ENCODE results near the gene PDE4D.

The PDE4D gene

GRCh38 chr5:59143926-59144333, 749.6 kb downstream of the PDE4D start:
- Histone ChIP-seq H3K27ac (no peak overlapping the region), H3K4me3 (no peak overlapping the region)

GRCh38 chr5:59142927-59143326, 750.6 kb downstream of the PDE4D start:
- no peak for TF ChIP-seq CTCF (IDR thresholded peaks at IDR 0.05)
- Histone ChIP-seq H3K27ac (no peak overlapping the region), H3K4me3 (no peak overlapping the region)
- DNase-seq (ENCODE audit: low spot score), result no peak

More at GRCh38 chr5:59143926-59144333, 749.6 kb downstream of the PDE4D start:
- DNase-seq (ENCODE audit: low spot score), result no peak
- no peak for TF ChIP-seq CTCF (IDR thresholded peaks at IDR 0.05)

- Histone ChIP-seq H3K27ac (no peak overlapping the region), H3K4me3 (no peak overlapping the region)
- no peak for DNase-seq (ENCODE audit: low spot score)
- TF ChIP-seq CTCF (IDR thresholded peaks at IDR 0.05), result no peak
These were observed 751.4 kb downstream of the PDE4D start for GRCh38 chr5:59142138-59142537.

GRCh38 chr5:59140133-59140532, 753.4 kb downstream of the PDE4D start:
- no peak for DNase-seq (ENCODE audit: low spot score)
- no peak overlapping the region for H3K27ac ChIP-seq
- no peak for TF ChIP-seq CTCF (IDR thresholded peaks at IDR 0.05)
- H3K4me3 ChIP-seq, result no peak overlapping the region

- Histone ChIP-seq H3K27ac (no peak overlapping the region), H3K4me3 (no peak overlapping the region)
- no peak for DNase-seq (ENCODE audit: low spot score)
- no peak for TF ChIP-seq CTCF (IDR thresholded peaks at IDR 0.05)
These were observed 753.8 kb downstream of the PDE4D start for GRCh38 chr5:59139695-59140094.

GRCh38 chr5:59138509-59138908, 755.0 kb downstream of the PDE4D start:
- Histone ChIP-seq H3K4me3 (no peak overlapping the region), H3K27ac (no peak overlapping the region)
- no peak for TF ChIP-seq CTCF (IDR thresholded peaks at IDR 0.05)
- no peak for DNase-seq (ENCODE audit: low spot score)

GRCh38 chr5:59137846-59138245, 755.7 kb downstream of the PDE4D start:
- H3K4me3 ChIP-seq, result no peak overlapping the region
- no peak overlapping the region for H3K27ac ChIP-seq
- DNase-seq (ENCODE audit: low spot score), result no peak
- TF ChIP-seq CTCF (IDR thresholded peaks at IDR 0.05), result no peak
